HEK293 (cell line): Measurements from ENCODE around the gene ULBP2.

ENCODE experiments used
- CTCF ChIP-seq: fragments of 450-650 bp; formaldehyde crosslinking; IDR thresholded peaks from 2 replicates; pipeline ENCODE4 v1.5.1; 2016; ENCODE audit warnings: missing biosample characterization, missing genetic modification characterization
- FEZF1 ChIP-seq: fragments of 450-650 bp; formaldehyde crosslinking; IDR thresholded peaks from 2 replicates; pipeline ENCODE4 v1.5.1; 2016; ENCODE audit warnings: missing biosample characterization, missing genetic modification characterization
- KLF8 ChIP-seq: fragments of 450-650 bp; formaldehyde crosslinking; IDR thresholded peaks from 2 replicates; pipeline ENCODE4 v1.5.1; 2016; ENCODE audit warnings: missing biosample characterization, missing genetic modification characterization
- YY1 ChIP-seq: fragments of 450-650 bp; formaldehyde crosslinking; IDR thresholded peaks from 2 replicates; pipeline ENCODE4 v1.5.1; 2018; ENCODE audit warnings: missing biosample characterization, missing genetic modification characterization
- ZBTB26 ChIP-seq: fragments of 450-650 bp; formaldehyde crosslinking; optimal IDR thresholded peaks from 2 replicates; pipeline ENCODE3; 2016; ENCODE audit warnings: missing biosample characterization, mild to moderate bottlenecking, missing genetic modification characterization
- ZNF558 ChIP-seq: fragments of 450-650 bp; formaldehyde crosslinking; IDR thresholded peaks from 2 replicates; pipeline ENCODE4 v1.5.1; 2016; ENCODE audit warnings: missing biosample characterization, missing genetic modification characterization
- ZSCAN18 ChIP-seq: fragments of 450-650 bp; formaldehyde crosslinking; IDR thresholded peaks from 2 replicates; pipeline ENCODE4 v1.5.1; 2016; ENCODE audit warnings: missing biosample characterization, missing genetic modification characterization

- TF ChIP-seq CTCF (tag by site-specific recombination) (0 out of 2 replicates have a peak, but pooled peaks have one; percentile 10), YY1 (tag by site-specific recombination) (no peak), ZNF558 (tag by site-specific recombination) (no peak), KLF8 (tag by site-specific recombination) (no peak), FEZF1 (tag by site-specific recombination) (no peak), ZSCAN18 (tag by site-specific recombination) (no peak), ZBTB26 (no peak)
Observed at GRCh38 chr6:149903938-149904611, 37.7 kb upstream of the ULBP2 start.
